GM19193 (cell line): Measurements from ENCODE around the gene GRK4.

Experiments
- POLR2A ChIP-seq: IDR thresholded peaks from 4 replicates; pipeline ENCODE4 v1.6.1; 2011; ENCODE audit not compliant: insufficient read depth, insufficient read length; ENCODE audit errors: extremely low read depth

Gene GRK4

DNA sequence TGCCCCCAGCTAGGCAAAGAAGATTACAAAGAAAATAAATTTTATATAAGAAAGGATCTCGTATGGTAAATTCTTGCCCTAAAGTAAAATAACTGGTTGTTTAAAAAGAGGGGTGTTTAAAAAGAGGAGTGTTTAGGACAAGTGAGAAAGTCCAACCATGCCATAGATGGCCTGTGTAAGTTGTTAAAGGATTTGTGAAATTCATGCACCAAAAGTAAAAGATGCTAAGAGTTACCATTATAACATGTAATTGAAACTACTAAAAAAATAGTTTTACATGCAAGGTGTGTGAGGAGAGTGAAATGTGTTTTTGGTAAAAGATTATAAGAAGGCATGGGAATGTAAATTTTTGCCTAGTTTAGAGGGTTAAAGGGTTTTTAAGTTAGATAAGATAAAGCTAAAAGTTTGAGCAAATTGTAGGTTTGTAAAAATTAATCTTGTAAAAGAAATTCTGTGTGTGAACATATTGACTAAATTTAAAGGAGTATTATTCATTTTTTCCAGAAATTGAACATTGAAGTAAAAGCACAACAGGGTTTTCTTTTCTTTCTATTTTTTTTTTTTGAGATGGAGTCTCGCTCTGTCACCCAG lies 90.9 kb downstream of the GRK4 start:
- no peak for TF ChIP-seq POLR2A

GRCh38 chr4:3059943-3060342 lies 96.6 kb downstream of the GRK4 start:
- TF ChIP-seq POLR2A = no peak

DNA sequence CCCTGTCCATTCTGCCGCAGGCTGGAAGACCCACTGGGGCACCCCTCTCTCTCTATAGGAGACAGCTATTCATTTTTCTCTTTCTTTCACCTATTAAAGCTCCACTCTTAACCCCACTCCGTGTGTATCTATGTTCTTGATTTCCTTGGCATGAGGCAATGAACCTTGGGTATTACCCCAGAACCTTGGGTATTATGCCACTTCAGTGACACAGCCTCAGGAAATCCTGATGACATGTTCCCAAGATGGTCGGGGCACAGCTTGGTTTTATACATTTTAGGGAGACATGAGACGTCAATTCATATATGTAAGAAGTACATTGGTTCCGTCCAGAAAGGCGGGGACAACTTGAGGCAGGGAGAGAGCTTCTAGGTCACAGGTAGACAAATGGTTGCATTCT lies 97.6 kb downstream of the GRK4 start:
- no peak for TF ChIP-seq POLR2A

DNA sequence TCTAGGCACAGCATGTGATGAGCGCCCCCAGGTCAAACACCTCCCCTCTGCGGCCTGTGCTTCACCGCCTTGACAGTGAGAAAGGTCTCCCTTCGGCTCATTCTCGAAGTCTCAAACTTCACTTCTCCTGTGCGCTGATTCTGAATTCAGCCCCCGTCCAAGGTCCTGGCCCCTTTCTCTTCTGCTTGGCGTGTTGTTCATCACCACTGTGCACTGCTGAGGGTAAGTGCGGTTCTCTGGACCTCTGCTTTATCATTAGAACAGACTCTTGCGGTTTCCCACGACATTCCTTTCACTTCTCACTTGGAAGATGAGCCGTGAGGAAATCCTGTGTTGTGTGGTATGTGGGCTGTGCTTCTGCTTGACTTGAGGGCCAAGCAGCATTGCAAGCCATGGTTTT lies 99.1 kb downstream of the GRK4 start:
- no peak for TF ChIP-seq POLR2A

DNA sequence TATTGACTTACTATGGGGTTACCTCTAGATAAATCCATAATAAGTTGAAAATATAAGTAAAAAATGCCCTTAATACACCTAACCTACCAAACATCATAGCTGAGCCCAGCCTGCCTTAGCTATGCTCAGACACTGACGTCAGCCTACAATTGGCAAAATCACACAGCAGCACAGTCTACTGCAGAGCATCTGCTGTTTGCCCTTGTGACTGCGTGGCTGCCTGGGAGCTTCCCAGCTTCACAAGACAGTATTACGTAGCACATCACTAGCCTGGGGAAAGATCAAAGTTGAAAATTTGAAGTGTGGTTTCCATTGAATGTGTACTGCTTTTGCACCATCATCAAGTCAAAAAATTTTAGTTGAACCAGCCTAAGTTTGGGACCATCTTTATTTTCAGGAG lies 102.2 kb downstream of the GRK4 start:
- TF ChIP-seq POLR2A = no peak

DNA sequence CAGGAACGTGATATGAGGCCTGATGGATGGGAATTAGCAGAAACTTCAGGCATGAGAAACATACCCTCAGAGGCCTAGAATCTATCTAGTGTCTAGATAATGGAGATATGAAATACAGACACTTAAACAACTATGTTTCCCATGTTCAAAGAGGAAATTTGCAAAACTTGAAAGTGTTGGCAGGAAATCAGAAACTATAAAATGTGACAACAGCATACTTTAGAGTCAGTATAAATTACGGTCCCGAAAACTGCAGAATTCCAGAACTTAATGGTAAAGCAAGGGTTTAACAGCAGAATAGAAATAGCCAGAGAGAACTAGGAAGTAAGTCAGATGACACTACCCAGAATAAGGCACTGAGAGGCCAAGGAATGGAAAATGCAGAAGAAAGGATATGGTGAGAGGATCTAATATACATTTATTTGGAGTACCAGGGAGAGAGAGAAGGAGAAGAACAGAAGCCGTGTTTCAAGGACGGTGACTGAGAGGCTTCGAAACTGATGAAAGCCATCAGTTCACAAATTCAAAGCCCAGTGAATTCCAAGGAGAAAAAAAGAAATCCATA lies 103.5 kb downstream of the GRK4 start:
- TF ChIP-seq POLR2A = no peak

GRCh38 chr4:3067473-3068001 lies 104.2 kb downstream of the GRK4 start:
- TF ChIP-seq POLR2A = no peak

DNA sequence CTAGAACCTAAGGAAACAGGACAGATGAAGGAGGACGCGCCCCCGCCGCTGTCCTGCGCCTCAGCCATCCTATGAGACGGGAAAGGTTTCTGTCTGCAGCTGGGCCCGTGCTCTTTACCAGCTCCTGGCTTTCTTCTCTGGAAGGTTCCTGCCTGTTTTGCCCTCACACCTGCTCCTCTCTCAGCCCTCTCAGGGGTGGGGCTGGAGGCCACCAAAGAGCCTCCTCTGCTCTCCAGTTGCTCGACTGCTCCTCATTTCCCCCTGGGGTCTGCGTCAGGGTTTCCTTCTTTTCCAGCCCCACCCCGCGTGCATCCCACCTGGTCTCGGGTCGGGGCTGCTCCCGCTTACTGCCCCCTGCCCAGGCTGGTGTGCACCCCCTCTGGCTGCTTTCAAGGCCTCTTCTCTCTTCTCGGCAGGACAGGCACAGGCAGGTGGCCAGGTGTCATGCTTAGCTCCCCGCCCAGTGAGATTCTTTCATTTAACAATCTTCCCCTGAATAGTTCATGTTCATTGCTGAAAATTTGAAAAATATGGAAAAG lies 106.4 kb downstream of the GRK4 start:
- TF ChIP-seq POLR2A = no peak

DNA sequence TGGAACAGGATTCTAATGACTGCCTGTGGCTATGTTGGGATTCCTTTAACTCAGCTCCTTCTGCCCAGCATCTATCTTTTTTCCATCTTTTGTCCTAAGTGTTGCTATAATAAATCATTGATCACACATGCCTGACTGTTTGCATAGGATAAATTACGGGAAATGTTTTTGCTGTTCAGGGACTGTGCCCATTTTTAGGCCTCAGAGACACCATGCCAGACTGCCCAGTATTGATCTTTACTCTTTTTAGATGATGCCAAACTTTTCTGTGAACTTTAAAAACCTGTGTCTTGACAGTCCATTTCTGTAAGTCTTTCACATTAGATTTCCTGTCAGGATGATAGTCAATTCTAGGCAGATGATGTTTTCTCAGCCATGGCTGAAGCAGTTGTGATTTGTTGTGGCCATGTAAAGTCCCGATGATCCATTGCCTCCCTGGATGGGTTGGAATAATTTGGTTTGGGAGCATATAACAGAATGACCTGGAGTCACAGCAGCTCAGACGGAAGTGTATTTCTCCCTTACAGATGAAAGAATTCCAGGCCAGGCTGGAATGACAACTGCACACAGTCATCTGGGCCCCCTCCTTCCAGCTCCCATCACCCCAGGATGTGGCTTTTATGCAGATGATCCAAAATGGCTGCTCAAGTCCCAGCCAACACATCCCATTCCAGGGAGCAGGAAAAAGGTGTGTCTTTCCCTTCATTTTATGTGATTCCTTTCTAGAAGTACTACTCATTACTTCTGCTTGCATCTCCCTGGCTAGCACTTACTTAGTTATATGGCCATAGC lies 107.5 kb downstream of the GRK4 start:
- no peak for TF ChIP-seq POLR2A

DNA sequence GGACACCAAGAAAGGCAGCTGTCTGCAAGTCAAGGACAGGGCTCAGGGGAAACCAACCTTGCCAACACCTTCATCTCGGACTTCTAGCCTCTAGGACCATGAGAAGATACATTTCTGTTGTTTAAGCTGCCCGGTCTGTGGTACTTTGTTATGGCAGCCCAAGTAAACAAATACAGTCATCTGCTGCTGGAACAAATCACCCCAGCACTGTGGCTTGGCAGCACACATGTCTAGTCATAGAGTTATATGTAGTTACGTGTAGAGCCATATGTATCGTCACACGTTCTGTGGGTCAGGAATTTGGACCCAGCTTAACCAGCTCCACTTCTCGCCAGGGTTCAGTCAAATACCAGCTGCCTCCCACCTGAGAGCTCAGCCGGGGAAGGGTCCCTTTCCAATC lies 108.4 kb downstream of the GRK4 start:
- no peak for TF ChIP-seq POLR2A

- TF ChIP-seq POLR2A = peak; percentile 52
These were observed 110.0 kb downstream of the GRK4 start for GRCh38 chr4:3073158-3074077.

- peak; percentile 84 for TF ChIP-seq POLR2A
These were observed 110.9 kb downstream of the GRK4 start, which contains the start of the genes HTT and HTT-AS for GRCh38 chr4:3074078-3074845. Gene HTT (plus strand): TSS chr4:3074681. CDS start chr4:3074826, 145 bp downstream. Gene HTT-AS (minus strand): TSS chr4:3074538.

DNA sequence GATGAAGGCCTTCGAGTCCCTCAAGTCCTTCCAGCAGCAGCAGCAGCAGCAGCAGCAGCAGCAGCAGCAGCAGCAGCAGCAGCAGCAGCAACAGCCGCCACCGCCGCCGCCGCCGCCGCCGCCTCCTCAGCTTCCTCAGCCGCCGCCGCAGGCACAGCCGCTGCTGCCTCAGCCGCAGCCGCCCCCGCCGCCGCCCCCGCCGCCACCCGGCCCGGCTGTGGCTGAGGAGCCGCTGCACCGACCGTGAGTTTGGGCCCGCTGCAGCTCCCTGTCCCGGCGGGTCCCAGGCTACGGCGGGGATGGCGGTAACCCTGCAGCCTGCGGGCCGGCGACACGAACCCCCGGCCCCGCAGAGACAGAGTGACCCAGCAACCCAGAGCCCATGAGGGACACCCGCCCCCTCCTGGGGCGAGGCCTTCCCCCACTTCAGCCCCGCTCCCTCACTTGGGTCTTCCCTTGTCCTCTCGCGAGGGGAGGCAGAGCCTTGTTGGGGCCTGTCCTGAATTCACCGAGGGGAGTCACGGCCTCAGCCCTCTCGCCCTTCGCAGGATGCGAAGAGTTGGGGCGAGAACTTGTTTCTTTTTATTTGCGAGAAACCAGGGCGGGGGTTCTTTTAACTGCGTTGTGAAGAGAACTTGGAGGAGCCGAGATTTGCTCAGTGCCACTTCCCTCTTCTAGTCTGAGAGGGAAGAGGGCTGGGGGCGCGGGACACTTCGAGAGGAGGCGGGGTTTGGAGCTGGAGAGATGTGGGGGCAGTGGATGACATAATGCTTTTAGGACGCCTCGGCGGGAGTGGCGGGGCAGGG lies 111.7 kb downstream of the GRK4 start:
- peak; percentile 75 for TF ChIP-seq POLR2A
